Cardiac fibroblast (primary cell): Measurements from ENCODE around the gene KLF6.

Experiments used
- DNase-seq, 2 donors: peaks; one replicate each; pipeline versions ENCODE4 v3.0.0 to v3.0.0-alpha.2; 2010; ENCODE audit warnings: low read depth in 2 of 2
- H3K4me3 ChIP-seq, 2 donors: replicated peaks in 1 of 2; 1 replicate in 1 of 2; 2 replicates in 1 of 2; pipeline ENCODE4 v1.5.1; 2011; ENCODE audit warnings: low read depth in 2 of 2, low read length in 2 of 2, mild to moderate bottlenecking in 2 of 2, moderate library complexity in 1 of 2
- CTCF ChIP-seq: IDR thresholded peaks from one replicate; pipeline ENCODE4 v1.5.1; 2011; ENCODE audit warnings: low read depth, mild to moderate bottlenecking, low read length, inconsistent platforms

KLF6 gene

GRCh38 chr10:3775696-3776551, 9.1 kb downstream of the KLF6 start:
- no peak overlapping the region for H3K4me3 ChIP-seq
- TF ChIP-seq CTCF: no peak
- peak; percentile 71 to 74 for DNase-seq

GRCh38 chr10:3774814-3775695, 10.0 kb downstream of the KLF6 start:
- DNase-seq: peak; percentile 88 to 95
- H3K4me3 ChIP-seq: no peak overlapping the region
- no peak for TF ChIP-seq CTCF

- DNase-seq: peak; percentile 61 to 86
Measured at GRCh38 chr10:3774018-3774813, 10.8 kb downstream of the KLF6 start.

GRCh38 chr10:3773460-3774017, 11.5 kb downstream of the KLF6 start:
- peak; percentile 28 to 81 for DNase-seq
- no peak for TF ChIP-seq CTCF
- no peak overlapping the region for H3K4me3 ChIP-seq

More at GRCh38 chr10:3774018-3774813, 10.8 kb downstream of the KLF6 start:
- H3K4me3 ChIP-seq: no peak overlapping the region
- no peak for TF ChIP-seq CTCF

GRCh38 chr10:3772361-3773171, 12.4 kb downstream of the KLF6 start:
- peak; percentile 16 to 67 for DNase-seq
- TF ChIP-seq CTCF: no peak
- H3K4me3 ChIP-seq: no peak overlapping the region
